Astrocyte of the spinal cord (primary cell): ENCODE data around the gene LFNG.

Experiments
- DNase-seq: peaks from one replicate; pipeline ENCODE4 v3.0.0; 2011; ENCODE audit warnings: low read depth, low spot score
- H3K4me3 ChIP-seq: 2 replicates; pipeline ENCODE4 v1.5.1; 2011; ENCODE audit warnings: low read depth, mild to moderate bottlenecking, low read length, moderate library complexity
- in situ Hi-C: cut with HindIII; loops from 2 replicates; pipeline ENCODE4 v1.10.0; 2017; ENCODE audit warnings: low sequenced_read_pairs
- TF ChIP-seq, protein P1 (sequence below): IDR thresholded peaks from 2 replicates; pipeline ENCODE4 v1.5.1; 2012; ENCODE audit warnings: low read depth, mild to moderate bottlenecking, low read length, inconsistent platforms

LFNG gene

DNA sequence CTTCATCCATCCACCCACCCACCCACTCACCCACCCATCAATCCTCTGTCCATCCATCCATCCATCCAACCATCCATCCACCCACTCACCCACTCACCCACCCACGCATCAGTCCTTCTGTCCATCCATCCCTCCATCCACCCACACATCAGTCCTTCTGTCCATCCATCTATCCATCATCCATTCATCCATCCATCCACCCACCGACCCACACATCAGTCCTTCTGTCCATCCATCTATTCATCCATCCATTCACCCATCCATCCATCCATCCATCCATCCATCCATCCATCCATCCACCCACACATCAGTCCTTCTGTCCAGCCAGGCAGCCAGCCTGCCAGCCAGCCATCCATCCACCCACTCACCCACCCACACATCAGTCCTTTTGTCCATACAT, 27.5 kb upstream of the LFNG start:
- no peak overlapping the region for H3K4me3 ChIP-seq
- TF ChIP-seq, protein P1, sequence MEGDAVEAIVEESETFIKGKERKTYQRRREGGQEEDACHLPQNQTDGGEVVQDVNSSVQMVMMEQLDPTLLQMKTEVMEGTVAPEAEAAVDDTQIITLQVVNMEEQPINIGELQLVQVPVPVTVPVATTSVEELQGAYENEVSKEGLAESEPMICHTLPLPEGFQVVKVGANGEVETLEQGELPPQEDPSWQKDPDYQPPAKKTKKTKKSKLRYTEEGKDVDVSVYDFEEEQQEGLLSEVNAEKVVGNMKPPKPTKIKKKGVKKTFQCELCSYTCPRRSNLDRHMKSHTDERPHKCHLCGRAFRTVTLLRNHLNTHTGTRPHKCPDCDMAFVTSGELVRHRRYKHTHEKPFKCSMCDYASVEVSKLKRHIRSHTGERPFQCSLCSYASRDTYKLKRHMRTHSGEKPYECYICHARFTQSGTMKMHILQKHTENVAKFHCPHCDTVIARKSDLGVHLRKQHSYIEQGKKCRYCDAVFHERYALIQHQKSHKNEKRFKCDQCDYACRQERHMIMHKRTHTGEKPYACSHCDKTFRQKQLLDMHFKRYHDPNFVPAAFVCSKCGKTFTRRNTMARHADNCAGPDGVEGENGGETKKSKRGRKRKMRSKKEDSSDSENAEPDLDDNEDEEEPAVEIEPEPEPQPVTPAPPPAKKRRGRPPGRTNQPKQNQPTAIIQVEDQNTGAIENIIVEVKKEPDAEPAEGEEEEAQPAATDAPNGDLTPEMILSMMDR, result no peak
- no peak for DNase-seq
- in situ Hi-C loops, result no loop called here

- in situ Hi-C loops, result no loop called here
- no peak overlapping the region for H3K4me3 ChIP-seq
- TF ChIP-seq, protein P1, result no peak
- no peak for DNase-seq
These were observed 26.1 kb upstream of the LFNG start for GRCh38 chr7:2493205-2494164.

- H3K4me3 ChIP-seq, result no peak overlapping the region
- in situ Hi-C loops, result no loop called here
- TF ChIP-seq, protein P1, result no peak
- DNase-seq, result no peak
These were observed 25.1 kb upstream of the LFNG start for GRCh38 chr7:2494191-2495130.

GRCh38 chr7:2495418-2496299, 23.9 kb upstream of the LFNG start:
- no peak for DNase-seq
- in situ Hi-C loops, result no loop called here
- TF ChIP-seq, protein P1, result no peak
- no peak overlapping the region for H3K4me3 ChIP-seq

GRCh38 chr7:2496375-2496774, 23.2 kb upstream of the LFNG start:
- no peak overlapping the region for H3K4me3 ChIP-seq
- no peak for DNase-seq
- TF ChIP-seq, protein P1, result no peak
- in situ Hi-C loops, result no loop called here
